GM10266 (cell line): Measurements from ENCODE around the gene CAPN2.

Experiments
- DNase-seq: peaks from one replicate; pipeline ENCODE4 v3.0.0; 2012; ENCODE audit errors: extremely low spot score
- TF ChIP-seq, protein P1 (sequence below): IDR thresholded peaks from 2 replicates; pipeline ENCODE4 v1.5.1; 2012; ENCODE audit warnings: mild to moderate bottlenecking, low read depth; ENCODE audit not compliant: control insufficient read depth, insufficient read depth; ENCODE audit errors: missing control alignments

The CAPN2 gene

DNA sequence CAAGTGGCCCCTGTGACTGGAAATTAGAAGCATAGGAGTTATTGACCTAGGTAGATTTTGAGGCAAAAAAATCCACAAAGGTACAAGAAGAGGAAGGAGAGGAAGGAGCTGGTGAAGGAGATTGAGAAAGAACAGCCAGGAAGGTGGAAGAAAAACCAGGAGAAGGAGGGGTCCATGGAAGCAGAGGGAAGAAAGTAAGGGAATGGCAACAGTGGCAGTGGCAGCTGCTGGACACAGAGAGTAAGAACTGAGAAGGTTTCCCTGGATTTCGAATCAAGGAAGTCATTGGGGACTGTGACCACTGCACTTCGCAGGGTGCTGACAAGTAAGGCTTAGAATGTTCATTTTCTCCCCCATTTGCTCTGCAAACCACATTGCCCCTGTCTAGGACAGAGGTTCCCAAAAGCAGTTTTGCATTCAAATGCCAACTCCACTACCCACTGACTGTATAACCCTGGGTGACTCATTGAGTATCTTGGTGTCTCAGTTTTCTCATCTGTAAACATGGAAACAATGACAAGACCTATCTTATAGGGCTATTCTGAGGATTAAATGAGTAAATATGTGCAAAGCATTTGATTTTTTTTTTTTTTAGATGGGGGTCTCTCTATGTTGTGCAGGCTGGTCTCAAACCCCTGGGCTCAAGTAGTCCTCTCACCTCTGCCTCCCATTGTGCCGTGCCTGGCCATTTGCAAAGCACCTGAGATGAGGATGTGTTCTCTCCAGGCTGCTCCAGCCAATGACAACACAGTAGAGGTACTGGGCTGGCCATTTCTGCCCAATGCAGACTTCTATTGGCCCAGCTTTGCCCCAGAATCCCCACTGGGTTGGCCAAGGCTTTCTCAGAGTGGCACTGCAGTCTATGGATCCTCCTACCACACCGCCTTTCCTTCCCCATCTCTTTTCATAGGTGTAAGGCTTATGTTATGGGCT is 9.3 kb upstream of the CAPN2 start:
- TF ChIP-seq, protein P1, sequence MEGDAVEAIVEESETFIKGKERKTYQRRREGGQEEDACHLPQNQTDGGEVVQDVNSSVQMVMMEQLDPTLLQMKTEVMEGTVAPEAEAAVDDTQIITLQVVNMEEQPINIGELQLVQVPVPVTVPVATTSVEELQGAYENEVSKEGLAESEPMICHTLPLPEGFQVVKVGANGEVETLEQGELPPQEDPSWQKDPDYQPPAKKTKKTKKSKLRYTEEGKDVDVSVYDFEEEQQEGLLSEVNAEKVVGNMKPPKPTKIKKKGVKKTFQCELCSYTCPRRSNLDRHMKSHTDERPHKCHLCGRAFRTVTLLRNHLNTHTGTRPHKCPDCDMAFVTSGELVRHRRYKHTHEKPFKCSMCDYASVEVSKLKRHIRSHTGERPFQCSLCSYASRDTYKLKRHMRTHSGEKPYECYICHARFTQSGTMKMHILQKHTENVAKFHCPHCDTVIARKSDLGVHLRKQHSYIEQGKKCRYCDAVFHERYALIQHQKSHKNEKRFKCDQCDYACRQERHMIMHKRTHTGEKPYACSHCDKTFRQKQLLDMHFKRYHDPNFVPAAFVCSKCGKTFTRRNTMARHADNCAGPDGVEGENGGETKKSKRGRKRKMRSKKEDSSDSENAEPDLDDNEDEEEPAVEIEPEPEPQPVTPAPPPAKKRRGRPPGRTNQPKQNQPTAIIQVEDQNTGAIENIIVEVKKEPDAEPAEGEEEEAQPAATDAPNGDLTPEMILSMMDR = no peak
- DNase-seq = no peak

DNA sequence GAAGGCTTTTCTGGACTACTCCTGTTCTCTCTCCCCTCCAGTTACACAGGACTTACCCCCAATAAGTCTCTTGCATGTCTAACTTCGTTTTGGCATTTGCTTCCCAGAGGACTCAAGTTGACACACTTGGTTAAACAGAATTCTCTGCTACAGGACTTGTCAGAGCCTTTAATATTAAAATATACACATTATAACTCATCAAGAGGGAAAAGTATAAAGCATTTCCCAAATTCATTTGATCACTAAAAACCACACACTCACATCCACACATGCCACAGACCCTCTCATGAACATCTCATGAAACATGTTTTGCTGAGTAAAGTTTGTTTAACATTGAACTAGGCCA is 8.7 kb upstream of the CAPN2 start:
- DNase-seq = no peak
- TF ChIP-seq, protein P1 = no peak

DNA sequence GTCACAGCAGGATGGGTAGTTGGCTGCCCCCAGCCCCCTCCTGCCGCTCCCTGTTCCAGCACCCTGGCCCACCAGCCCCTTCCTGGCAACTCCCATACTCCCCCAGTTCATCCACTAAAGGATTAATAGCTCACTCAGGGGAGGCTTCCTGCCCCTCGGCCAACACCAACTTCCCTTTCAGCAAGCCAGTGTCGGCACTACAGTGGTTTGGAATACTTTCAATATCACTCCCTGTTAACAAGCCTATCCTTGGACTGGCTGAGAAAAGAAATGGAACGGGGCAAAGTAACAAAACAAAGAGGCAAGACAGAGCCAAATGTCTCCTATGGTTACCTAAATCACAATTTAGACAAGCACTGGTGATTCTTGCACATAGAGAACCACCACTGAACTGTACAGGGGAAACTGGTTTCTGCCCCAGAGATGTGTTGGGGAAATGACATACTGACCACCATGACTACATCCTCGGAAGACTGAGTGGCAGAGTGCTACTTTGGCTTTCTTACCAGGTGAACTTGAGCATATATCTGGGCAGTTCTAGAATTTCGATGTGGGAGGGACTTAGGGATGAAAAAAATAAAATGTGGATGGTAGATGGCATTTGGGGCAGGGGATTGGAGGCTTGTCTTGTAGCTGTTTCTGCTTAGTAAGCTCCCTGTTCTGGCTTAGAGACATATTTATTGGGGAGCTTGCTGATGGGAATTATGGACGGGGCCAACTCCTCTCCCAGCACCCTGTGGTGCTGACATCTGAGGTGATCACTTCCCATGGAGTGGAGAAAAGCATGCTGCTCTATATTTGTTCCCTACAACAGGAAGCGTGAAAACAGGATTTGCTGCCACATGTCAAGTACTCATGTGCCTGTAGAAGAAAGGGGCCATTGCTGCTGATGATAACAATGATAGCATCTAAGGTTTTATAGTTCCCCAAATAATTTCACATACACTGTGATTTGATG is 7.1 kb upstream of the CAPN2 start:
- DNase-seq = no peak
- TF ChIP-seq, protein P1 = no peak

DNA sequence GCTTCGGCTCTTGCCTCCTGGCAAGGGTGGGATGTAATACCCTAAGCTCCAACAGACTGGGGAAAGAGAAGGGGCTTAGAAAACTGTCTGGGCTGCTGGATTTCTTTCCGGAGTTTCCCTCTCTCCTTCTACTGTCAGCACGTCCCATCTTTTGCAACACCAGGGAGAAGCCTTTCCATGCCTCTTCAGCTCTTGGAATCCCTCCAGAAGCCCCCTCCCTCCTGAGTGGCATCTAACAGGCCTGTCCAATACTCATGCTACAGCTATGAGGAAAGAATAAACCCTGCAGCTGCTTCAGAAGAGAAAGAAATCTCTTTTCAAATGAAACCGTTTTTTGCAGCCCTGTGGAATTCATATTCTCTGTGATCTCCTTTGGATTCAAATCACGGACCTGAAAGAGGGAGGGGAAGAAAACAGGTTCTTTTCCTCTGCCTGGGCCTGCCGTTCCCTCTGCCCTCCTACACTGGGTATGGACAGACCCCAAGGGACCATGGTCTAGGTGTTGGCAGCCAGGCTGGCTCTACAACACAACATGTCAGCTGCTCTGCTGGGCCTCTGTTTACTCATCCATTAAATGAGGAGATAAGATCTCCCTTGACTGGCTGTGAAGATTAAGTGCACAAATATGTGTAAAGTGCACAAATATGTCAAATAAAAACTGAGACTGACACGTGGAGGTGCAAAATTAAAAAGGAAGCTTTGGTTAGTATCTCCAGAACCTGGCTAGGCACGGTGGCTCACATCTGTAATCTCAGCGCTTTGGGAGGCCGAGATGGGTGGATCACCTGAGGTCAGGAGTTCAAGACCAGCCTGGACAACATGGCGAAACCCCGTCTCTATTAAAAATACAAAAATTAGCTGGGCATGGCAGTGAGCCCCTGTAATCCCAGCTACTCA is 6.0 kb upstream of the CAPN2 start:
- TF ChIP-seq, protein P1 = no peak
- no peak for DNase-seq

DNA sequence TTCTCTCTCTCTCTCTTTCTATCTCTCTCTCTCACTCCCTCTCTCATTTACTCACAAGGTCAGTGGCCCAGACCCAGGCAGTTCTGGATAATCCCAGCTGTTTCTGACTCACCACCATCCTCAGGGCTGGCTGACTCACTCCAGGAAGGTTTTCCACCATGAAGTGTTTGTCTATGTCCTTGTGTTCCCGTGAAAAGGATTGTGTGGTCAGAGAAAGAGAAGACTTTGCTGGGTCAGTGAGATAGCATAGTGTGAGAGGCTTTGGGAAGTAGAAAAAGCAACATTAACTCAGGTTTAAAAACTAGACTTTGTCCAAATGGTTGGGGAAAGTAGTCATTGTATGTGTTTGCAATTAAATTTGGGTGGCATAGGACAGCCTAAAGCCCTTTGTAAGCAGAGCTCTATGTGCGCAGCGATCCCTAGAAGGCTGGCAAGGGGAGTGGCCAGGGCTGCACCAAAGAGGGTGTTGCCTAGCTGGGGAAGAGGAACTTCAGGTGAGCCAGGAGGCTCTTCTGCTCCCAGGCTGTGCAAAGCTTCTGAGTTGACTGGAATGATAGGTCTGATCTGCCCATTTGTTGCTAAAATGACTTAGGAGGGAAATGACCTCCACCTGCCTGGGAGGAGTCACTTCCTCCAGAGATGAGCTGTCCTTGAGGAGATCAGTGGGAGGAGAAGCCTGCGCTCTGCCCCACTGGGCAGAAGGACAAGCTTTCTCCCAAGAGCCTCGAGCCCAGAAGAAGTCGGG is 4.9 kb upstream of the CAPN2 start:
- TF ChIP-seq, protein P1 = no peak
- no peak for DNase-seq

DNA sequence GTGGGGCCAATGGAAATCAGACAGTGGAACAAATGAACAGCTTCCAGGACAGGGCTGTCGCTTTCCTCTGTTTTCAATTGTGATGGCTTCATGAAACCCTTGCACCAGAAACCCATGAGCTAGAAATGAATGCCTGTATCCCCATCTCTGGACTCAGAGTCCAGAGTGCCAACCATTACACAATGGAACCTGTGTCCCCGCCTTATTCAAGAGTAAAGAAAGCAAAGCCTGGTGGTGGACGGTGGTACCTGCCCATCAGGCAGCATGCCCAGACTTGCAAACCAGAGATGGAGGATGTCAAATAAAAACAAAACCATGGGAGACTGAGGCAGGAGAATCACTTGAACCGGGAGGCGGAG is 4.4 kb upstream of the CAPN2 start:
- DNase-seq = no peak
- TF ChIP-seq, protein P1 = no peak
